ENCODE results near the gene PRKCA.
"Not testable (repeated sequence)": the region's sequence is repeated elsewhere in the genome, so short reads cannot be mapped to it uniquely, and the experiment has no call there.

The PRKCA gene

DNA sequence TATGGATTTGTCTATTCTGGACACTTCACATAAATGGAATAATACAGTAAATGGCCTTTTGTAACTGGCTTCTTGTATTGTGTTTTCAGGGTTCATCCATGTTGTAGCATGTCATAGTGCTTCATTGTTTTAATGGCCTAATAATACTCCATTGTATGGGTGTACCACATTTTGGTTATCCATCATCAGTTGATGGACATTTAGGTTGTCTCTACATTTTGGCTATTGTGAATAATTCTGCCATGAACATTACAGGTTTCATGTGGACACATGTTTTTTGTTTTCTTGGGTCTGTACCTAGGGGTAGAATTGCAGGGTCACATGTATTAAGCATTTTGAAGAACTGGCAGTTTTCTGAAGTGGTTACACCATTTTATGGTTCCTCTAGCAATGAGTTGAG, 309.0 kb downstream of the PRKCA start:
- no peak for DNase-seq (ENCODE audit: low read depth)
- TF ChIP-seq, protein P1, sequence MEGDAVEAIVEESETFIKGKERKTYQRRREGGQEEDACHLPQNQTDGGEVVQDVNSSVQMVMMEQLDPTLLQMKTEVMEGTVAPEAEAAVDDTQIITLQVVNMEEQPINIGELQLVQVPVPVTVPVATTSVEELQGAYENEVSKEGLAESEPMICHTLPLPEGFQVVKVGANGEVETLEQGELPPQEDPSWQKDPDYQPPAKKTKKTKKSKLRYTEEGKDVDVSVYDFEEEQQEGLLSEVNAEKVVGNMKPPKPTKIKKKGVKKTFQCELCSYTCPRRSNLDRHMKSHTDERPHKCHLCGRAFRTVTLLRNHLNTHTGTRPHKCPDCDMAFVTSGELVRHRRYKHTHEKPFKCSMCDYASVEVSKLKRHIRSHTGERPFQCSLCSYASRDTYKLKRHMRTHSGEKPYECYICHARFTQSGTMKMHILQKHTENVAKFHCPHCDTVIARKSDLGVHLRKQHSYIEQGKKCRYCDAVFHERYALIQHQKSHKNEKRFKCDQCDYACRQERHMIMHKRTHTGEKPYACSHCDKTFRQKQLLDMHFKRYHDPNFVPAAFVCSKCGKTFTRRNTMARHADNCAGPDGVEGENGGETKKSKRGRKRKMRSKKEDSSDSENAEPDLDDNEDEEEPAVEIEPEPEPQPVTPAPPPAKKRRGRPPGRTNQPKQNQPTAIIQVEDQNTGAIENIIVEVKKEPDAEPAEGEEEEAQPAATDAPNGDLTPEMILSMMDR (IDR thresholded peaks at IDR 0.05; ENCODE audit: low read depth, low read length, missing control alignments): no peak
- H3K4me3 ChIP-seq (ENCODE audit: low read depth, low read length): no peak overlapping the region

DNA sequence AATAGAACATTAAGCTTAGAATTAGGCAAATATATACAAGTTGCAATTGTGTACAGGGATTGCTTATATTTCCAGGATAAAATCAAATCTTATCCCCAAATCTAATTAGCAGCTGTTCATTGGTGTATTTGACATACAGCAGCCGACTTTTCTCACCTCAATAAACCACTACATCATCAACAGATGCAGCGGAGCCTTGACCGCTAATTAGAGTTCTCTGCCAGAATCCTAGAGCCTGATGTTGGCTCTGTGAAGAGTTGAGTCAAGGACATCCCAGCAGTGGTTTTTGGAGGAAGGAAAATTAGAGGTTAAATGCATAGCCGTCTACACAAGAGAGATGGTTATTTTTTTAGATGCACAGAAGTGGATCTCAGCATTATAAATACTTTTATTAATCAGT, 310.6 kb downstream of the PRKCA start:
- no peak for DNase-seq (ENCODE audit: low read depth)
- TF ChIP-seq, protein P1 (IDR thresholded peaks at IDR 0.05; ENCODE audit: low read depth, low read length, missing control alignments): no peak
- H3K4me3 ChIP-seq (ENCODE audit: low read depth, low read length): no peak overlapping the region

DNA sequence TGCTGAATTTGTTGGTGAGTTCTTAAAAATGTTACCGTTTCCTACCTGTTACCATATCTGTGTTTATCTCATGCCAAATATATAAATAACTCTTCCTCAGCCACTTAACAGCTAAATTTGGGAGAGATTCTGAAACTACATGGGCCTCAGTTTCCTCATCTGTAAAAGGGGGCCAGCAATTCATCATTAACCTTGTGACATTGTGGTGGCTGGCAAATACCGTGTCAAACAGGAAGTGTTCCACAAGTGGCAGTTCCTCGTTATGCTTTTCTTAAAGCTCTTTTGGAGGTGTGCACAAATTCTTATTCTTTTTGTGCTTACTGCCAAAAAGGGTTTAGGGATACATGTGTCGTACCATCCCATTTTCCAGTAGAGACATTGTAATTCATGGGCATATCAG, 312.1 kb downstream of the PRKCA start:
- no peak overlapping the region for H3K4me3 ChIP-seq (ENCODE audit: low read depth, low read length)
- no peak for DNase-seq (ENCODE audit: low read depth)
- TF ChIP-seq, protein P1 (IDR thresholded peaks at IDR 0.05; ENCODE audit: low read depth, low read length, missing control alignments): no peak

DNA sequence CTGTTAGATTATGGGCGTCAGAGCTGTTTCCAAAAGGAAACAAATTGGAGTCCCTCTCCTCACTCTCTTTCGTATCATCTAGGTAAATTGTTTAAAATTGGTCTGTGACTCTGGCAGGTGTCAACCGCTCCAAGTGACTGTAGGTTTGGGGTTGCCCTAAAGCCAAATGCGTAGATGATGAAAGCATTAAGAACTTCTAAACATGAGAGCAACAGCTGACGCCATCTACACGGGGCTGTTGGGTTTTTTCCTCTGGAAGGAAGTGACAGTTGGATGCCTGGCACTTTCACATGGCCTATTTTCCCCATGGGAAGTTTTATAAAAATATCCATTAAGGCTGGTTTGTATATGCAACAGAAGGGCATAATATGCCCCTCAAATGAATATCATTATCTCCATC, 316.8 kb downstream of the PRKCA start:
- H3K4me3 ChIP-seq (ENCODE audit: low read depth, low read length): no peak overlapping the region
- DNase-seq (ENCODE audit: low read depth): no peak
- TF ChIP-seq, protein P1 (IDR thresholded peaks at IDR 0.05; ENCODE audit: low read depth, low read length, missing control alignments): no peak

DNA sequence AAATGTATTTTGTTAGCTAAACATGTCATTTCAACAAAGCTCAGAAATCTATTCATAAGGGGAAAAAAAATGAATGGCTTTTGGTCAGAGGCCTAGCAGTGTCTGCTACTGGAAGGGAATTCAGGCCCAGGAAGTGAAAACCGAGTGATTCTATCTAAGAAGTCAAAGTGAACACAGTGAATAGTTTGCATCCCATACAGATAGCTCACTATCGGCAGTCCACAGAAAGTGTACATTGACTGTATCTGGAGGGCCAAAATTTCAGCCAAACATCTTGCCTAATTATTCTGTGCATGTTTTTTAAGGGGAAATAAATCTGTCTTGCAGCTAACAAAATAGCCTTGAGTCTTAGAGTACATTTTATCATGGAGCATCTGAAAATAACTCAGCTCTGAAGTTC, 318.1 kb downstream of the PRKCA start:
- no peak for DNase-seq (ENCODE audit: low read depth)
- TF ChIP-seq, protein P1 (IDR thresholded peaks at IDR 0.05; ENCODE audit: low read depth, low read length, missing control alignments): no peak
- H3K4me3 ChIP-seq (ENCODE audit: low read depth, low read length): no peak overlapping the region

DNA sequence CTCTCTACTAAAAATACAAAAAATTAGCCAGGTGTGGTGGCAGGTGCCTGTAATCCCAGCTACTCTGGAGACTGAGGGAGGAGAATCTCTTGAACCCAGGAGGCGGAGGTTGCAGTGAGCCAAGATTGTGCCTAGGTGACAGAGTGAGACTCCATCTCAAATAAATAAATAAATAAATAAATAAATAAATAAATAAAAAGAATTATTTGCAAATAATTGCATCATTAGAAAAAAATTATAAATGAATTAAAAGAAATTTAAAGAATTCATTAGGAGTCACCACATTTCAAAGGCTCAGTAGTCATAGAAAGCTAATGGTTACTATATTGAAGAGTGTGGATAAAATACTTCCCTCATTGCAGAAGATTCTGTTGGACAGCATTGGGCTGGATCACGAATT, 322.2 kb downstream of the PRKCA start:
- H3K4me3 ChIP-seq (ENCODE audit: low read depth, low read length); DNase-seq (ENCODE audit: low read depth): not testable (repeated sequence)

DNA sequence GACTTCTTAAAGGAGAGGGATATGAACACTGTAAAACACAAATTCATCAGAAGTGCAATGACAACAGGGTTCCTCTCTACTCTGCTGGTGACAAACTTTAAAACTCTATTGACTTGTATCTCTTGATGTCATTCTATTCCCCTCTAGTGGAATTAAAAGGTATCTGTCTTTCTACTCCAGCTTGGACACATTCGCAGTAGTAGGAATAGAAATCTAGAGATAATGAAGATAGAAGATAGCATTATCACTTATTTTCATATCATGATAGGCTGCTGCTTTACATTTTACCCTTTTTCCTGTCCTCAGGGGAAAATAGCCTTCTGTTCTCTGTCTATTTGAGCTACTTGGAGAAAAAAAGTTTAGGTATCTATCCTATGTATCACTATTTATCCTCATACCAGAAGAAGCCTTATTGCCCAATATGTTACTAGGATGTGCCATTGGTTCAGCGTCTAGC, 322.9 kb downstream of the PRKCA start:
- TF ChIP-seq, protein P1 (IDR thresholded peaks at IDR 0.05; ENCODE audit: low read depth, low read length, missing control alignments): no peak
- no peak for DNase-seq (ENCODE audit: low read depth)
- H3K4me3 ChIP-seq (ENCODE audit: low read depth, low read length): no peak overlapping the region

DNA sequence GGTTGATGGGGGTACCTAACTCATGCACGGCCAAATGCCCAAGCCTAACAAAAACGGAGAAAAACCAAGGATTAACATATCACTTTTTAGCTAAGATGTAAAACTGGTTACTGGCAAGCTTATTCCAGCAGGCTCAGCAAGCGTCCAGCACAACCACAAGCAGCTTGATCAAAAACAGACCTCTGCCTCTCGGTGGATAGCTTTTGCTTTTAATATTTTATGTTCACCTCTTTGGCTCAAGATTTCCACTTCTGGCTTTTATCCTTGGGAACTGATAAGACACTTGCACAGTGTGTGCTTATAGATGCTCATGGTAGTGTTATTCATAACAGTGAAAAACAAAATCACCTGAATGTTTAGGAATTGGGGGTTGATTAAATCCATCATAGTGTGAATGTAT, 325.6 kb downstream of the PRKCA start:
- H3K4me3 ChIP-seq (ENCODE audit: low read depth, low read length): no peak overlapping the region
- no peak for DNase-seq (ENCODE audit: low read depth)
- TF ChIP-seq, protein P1 (IDR thresholded peaks at IDR 0.05; ENCODE audit: low read depth, low read length, missing control alignments): no peak

Measured in GM12864 (cell line).